Effector CD8-positive, alpha-beta T cell (primary cell): ENCODE results near the gene CST3.

ENCODE experiments used
- DNase-seq: peaks from one replicate; lab custom pipeline; 2025; lab: John Stamatoyannopoulos, UW

Gene CST3

DNA sequence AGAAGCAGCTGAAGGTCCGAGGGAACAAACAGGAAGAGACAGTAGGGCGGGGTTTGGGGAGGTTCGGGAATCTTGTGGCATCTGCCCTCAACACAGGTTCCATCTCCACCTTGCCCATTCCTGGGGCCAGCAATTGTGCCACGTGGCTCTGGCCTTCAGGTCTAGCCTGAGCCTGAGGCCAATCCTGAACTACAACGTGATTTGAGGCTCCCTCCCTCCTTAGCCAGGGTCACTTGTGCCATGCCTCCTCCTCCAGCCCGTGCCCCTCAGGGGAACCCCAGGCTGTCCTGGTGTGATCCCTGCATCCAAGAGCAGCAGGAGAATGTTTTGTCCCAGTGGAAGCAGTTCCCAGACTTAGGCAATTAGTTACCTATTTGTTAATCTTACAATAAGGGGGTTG, 35.1 kb downstream of the CST3 start:
- DNase-seq = no peak

DNA sequence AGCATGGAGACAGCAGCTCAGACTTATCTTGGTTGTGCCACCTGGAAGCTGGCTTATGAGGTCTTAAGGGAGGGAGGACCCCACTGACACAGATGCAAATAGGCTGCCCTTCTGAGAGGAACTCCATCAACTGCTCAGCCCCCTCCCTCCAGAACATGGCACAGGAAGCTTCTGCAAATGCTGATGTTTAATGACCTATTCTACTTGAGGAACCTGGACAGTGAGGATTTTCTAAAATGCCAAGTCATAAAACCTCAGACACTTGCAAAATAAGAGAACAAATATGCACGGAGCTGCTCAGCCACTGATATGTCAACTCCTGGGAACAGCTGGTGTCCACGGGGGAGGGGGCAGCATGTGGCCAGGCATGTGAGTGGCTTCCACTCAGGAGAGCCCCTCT, 35.5 kb downstream of the CST3 start:
- DNase-seq = no peak

DNA sequence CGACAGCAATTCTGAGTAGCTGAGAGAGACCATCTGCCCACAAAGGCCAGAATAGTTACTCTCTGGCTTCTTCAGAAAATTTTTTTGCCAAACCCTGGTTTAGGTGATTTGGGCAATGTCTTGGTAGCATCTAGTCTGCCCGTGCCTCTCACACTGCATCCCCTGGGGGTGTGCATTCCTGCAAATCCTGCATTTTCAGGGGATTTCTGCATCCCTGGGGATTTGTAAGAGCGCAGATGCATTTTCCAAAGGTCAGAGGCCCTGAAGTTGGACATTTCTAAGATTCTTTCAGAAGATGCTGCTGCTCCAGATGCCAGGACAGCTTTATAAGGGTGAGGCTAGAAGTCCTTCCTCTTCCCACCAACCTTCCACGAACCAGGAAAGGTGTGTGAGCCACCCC, 36.0 kb downstream of the CST3 start:
- no peak for DNase-seq

DNA sequence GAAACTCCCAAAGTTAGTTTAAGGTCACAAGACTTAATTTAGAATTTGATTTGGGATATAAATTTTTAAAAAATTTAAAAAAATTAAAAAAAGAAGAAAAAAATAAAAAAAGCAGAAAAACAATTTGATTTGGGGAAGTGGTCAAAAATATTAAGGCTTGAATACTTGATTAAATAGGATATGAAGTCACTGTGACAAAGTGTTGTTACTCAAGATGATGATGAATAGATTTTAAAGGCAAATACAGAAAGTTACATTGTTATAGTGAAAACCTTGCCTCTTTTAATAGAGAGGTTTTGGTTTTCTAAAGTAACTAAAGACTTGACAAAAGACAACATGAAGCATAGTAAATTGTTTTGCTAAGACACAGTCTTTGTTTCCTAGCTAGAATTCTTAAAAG, 39.3 kb downstream of the CST3 start:
- DNase-seq = no peak

DNA sequence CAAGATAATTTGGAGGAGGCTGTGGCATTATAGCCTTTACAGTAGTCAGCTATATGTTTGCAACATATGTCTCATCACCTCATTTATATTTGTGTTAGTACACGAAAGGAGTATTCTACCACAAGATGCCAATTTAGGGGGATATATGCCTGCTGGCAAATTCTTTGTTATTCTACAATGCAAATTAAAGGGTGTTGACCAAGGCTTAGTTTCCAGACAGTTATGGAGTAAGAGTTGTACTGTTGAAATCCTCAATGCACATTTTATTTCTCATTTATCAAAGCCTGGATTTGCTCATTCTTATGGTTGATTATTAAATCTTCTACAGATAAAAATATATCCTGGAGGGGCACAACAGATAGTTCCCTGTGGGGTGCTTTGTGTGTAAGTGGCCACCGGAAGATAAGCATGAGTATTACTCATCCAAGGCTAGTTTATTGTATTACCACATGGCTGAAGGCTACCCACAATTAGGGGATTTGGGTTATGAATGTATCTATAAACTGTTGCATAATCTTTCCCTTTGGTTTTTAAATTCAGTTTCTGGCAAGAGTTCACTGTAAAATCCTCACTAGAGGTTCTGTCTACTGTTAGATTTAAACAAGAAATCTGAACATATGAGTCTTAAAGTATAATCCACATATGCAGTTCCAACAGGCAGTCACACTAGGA, 41.0 kb downstream of the CST3 start:
- DNase-seq = no peak

DNA sequence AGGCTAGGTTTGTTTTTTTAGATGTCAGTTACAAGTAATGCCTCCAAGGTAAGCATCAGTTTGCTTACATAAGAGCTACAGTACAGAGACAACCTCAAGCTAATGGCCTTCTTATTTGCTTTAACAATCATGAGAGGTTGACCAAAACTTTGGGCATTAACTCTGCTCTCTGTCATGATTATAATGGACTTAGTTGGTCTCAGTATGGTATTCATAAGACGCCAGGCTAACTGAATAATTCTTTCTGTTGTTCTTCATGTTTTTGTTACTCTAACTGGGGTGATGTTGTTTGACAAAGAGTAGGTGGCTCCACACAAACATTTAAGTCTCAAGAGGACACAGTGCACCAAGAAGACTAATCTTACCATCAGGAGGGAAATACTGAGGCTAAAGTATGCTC, 41.8 kb downstream of the CST3 start:
- DNase-seq = no peak

DNA sequence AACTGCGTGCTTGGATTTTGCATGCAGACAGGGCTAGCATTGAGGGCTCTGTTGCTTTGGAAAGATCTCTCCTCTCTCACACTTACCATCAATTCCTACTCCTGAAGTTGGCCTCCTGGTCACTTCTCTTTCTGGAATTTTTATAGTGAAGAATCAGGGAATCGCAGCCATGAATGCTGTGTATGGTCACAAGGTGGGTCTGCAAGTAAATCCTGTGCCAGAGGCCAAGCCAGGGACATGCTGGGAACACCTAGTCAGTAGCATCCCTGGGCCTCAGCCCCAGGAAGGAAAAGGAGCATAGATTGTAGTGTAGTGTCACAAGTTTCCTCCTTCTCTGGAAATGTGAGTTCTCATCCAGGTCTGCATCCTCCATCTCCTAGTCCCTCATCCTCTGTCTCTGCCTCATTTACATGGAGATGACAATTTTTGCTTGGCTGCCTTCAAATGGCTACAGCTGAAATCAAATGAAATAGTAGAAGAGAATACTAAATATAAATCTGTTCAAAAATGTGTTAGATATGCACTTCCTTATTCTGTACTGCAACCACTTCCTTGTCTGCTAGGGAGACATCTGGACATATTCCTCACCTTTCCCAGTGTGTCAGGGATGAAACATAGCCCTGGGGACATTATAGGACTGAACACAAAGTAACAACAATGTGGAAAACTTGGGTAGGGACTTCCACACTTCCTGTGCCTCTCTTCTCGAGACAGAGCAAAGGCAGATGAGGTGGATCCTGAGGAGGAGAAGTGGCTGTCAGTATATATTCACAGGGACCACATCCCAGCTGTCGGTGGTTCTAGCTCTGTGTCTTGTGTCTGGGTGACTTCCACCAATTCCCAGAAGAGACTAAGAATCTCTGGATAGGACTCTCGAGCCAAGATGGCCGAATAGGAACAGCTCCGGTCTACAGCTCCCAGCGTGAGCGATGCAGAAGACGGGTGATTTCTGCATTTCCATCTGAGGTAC, 49.0 kb downstream of the CST3 start:
- no peak for DNase-seq

DNA sequence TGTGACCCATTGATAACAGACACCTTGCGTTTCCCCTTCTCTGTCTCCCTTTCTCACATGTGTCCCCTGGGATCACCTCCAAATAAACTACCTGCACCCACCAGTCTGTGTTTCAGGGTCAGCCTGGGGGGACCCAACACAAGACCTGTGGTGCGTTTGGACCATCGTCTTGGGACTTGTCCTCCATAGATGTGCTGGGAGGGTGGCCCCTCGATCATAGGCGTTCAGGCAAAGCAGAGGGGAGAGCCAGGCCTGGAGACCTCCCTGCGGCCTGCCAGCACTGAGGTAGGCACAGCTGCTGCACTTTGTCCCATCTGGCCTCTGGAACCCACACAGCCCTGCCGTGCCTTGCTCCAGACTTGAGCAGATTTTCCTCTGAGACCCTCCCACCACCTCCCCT, 50.1 kb downstream of the CST3 start:
- DNase-seq = no peak

DNA sequence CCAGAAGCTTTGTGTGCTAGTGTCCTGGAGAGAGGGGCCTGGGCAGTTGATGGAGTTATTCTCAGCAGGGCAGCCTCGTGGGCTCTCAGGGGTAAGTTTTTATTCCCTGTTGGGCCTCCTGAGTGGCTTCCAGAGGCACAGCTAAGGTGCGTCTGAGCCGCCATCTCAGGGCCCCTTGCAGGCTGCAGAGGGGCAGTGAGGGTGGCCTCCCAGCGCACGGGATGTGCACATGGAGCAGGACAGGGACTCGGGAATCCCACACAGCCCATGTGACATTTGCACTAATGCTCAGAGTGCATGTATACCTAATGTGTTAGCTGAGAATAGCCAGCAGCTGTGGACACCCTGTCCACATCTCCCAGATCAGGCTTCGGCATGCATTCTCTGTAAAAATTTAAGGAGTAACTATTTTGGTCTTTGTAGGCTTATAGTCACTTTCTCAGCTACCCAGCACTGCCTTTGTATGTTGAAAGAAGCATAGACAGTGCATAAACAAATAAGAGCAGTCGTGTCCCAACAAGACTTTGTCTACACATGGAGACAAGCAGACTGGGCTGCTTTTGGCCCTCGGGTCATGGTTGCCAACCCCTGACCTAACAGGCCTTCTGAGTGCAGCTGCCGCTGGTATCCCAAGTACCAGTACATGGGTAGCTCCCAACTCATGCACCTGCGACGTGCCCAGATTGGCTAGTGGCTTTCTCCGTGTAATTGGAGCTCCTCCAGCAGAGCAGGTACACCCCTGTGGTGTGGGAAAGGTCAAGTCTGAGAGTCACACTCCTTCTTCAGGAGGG, 50.8 kb downstream of the CST3 start:
- DNase-seq = no peak

DNA sequence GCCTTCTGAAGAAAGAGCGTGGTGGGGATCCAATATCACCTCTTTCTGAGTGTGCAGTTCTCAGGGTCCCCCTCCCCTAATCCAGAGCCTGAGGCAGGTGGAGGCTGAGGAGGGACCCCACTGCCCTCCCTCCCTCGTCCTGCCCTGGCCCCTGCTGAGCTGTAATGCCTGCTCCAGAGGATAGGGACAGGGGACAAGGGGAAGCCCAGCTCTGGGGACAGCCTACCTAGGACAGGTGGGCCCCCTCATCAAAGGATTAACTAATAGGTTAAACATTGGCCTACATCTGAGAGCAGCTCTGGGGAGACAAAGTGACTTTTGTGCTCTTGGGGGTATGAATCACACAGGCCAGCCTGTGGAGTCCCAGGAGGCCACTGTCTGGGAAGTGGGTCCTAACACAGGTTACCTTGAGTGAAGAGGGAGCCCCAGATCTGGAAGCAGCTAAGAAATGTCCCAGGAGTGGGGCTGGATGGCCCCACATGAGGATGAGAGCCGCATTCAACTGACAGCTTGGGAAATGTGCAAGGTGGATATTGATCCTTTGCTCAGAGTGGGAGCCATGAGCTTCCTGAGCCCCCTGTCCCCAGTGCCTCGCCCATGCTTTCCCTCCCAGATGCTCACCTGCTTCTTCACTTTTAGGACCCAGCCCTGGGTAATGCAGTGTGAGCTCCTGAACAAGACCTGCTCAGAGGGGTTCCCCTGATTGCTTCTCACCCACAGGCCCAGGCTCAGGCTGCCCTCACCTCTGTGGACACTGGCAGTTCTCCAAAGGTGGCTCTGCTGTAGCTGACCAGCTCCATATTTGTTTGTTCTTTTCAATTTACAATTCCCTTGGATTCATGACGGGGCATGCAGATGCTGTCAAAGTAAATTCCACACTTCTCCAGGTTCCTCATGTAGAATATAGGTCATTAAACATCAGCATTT, 51.7 kb downstream of the CST3 start:
- DNase-seq = no peak

DNA sequence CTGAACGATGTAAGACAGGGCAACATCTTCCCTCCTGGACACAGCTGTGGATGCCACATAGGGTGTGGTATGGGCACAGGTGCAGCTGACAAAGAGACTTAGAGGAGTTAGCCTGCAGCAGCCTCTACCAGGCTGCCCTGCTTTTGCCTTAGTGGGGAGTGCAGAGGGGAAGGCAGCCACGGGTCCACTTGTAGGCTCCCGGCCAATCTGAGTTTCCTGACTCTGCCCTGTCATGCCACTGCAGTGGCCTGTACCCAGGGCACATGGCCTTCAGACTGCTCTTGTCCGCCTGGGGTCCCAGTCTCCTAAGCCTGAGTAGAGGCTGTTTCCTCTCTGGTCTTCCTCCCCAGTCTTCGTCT, 52.3 kb downstream of the CST3 start:
- DNase-seq = no peak

DNA sequence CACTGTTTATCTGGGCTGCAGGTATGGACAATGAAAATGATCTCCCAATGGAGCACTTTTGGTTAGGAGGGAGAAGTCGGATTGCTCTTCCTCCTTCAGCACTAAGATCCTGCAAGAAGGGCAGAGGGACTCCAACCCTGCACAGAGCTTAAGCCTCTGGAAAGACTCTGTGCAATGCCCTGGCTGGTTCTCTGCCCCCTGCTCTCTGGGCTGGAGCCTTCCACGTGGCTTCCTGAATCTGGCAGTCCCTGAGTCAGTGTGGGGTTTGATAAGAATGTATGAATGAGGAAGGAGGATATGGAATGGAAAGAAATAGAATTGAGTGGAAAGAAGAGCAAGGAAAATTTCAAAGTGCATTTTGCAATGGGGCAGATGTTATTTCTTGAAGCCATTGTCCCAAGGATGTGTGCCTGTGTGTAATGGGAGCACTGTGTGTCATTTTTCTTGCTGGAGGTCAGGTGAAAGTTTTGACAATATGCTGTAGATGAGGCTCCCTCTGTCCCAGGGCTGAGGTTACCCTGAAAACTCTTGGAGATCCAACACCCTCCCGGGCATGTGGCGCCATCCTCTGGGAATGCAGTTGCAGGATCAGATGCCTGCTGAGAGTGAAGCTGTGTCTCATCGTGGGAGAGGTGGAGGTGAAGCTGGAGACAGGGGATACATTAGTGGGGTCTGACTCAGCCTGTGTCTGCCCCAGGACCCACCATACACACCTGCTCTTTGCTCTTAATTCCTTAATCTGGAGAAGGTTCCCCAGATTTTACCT, 53.1 kb downstream of the CST3 start:
- no peak for DNase-seq
